H1 (cell line): Measurements from ENCODE around the gene ZFYVE21. TPM values are rescaled to one million over a fixed set of nuclear protein-coding genes. Genes with fewer than 3 reads are reported as not detected.

ENCODE experiments used
- ATF3 ChIP-seq: IDR thresholded peaks from 2 replicates; pipeline ENCODE4 v1.6.1; 2011; ENCODE audit warnings: low read depth, mild to moderate bottlenecking, low read length; ENCODE audit not compliant: insufficient read depth
- CHD1 ChIP-seq: IDR thresholded peaks from 2 replicates; pipeline ENCODE4 v1.6.1; 2012; ENCODE audit warnings: low read depth, low read length, improper control_type of control experiment
- CTBP2 ChIP-seq: IDR thresholded peaks from 2 replicates; pipeline ENCODE4 v1.7.0; 2011; ENCODE audit warnings: borderline replicate concordance, mild to moderate bottlenecking, moderate library complexity, mixed read lengths, low read length; ENCODE audit not compliant: insufficient read depth, insufficient read length
- GABPA ChIP-seq: IDR thresholded peaks from 2 replicates; pipeline ENCODE4 v1.6.1; 2011; ENCODE audit warnings: mild to moderate bottlenecking, low read length, moderate library complexity, borderline replicate concordance; ENCODE audit not compliant: insufficient read depth
- TEAD4 ChIP-seq: IDR thresholded peaks from 2 replicates; pipeline ENCODE4 v1.6.1; 2012; ENCODE audit warnings: low read depth, low read length, inconsistent platforms, mixed read lengths
- polyA plus RNA-seq, 7 experiments: library from polyadenylated mRNA; depleted of rRNA in 3 of 7; stranded (reverse) in 5 of 7; unstranded in 2 of 7; fragments of >200 nt in 5 of 7; fragments of 200-250 nt in 2 of 7; gene quantifications; 1 replicate in 5 of 7; 2 replicates in 1 of 7; 4 replicates in 1 of 7; pipeline versions ENCODE4 v1.2.1 to v1.2.3, GENCODE V29; 2011 to 2013; ENCODE audit warnings: missing spikeins in 2 of 7, mixed read lengths in 2 of 7
- total RNA-seq: library from RNA; stranded (reverse); fragmentation: NEBNext Ultra II Directional; extraction: Animal tissue kit (Norgen Biotek cat#: 25700); gene quantifications from 2 replicates; pipeline ENCODE4 v1.2.1, GENCODE V29; 2021
- TF ChIP-seq, protein P1 (sequence below): fragments of 300-600 bp; sonication (generic); IDR thresholded peaks from 2 replicates; pipeline ENCODE4 v1.7.1; 2012; ENCODE audit warnings: low read length, moderate library complexity, mild to moderate bottlenecking, inconsistent platforms; ENCODE audit not compliant: insufficient replicate concordance

The ZFYVE21 gene
- total and polyA plus RNA-seq, 2 of the 8 experiments (the other 6 are each of a cell fraction or from before 2014, with no cell fraction given) = 53.4 to 127 TPM

GRCh38 chr14:103705118-103705503 lies 10.5 kb upstream of the ZFYVE21 start (continued):
- TF ChIP-seq, protein P1, sequence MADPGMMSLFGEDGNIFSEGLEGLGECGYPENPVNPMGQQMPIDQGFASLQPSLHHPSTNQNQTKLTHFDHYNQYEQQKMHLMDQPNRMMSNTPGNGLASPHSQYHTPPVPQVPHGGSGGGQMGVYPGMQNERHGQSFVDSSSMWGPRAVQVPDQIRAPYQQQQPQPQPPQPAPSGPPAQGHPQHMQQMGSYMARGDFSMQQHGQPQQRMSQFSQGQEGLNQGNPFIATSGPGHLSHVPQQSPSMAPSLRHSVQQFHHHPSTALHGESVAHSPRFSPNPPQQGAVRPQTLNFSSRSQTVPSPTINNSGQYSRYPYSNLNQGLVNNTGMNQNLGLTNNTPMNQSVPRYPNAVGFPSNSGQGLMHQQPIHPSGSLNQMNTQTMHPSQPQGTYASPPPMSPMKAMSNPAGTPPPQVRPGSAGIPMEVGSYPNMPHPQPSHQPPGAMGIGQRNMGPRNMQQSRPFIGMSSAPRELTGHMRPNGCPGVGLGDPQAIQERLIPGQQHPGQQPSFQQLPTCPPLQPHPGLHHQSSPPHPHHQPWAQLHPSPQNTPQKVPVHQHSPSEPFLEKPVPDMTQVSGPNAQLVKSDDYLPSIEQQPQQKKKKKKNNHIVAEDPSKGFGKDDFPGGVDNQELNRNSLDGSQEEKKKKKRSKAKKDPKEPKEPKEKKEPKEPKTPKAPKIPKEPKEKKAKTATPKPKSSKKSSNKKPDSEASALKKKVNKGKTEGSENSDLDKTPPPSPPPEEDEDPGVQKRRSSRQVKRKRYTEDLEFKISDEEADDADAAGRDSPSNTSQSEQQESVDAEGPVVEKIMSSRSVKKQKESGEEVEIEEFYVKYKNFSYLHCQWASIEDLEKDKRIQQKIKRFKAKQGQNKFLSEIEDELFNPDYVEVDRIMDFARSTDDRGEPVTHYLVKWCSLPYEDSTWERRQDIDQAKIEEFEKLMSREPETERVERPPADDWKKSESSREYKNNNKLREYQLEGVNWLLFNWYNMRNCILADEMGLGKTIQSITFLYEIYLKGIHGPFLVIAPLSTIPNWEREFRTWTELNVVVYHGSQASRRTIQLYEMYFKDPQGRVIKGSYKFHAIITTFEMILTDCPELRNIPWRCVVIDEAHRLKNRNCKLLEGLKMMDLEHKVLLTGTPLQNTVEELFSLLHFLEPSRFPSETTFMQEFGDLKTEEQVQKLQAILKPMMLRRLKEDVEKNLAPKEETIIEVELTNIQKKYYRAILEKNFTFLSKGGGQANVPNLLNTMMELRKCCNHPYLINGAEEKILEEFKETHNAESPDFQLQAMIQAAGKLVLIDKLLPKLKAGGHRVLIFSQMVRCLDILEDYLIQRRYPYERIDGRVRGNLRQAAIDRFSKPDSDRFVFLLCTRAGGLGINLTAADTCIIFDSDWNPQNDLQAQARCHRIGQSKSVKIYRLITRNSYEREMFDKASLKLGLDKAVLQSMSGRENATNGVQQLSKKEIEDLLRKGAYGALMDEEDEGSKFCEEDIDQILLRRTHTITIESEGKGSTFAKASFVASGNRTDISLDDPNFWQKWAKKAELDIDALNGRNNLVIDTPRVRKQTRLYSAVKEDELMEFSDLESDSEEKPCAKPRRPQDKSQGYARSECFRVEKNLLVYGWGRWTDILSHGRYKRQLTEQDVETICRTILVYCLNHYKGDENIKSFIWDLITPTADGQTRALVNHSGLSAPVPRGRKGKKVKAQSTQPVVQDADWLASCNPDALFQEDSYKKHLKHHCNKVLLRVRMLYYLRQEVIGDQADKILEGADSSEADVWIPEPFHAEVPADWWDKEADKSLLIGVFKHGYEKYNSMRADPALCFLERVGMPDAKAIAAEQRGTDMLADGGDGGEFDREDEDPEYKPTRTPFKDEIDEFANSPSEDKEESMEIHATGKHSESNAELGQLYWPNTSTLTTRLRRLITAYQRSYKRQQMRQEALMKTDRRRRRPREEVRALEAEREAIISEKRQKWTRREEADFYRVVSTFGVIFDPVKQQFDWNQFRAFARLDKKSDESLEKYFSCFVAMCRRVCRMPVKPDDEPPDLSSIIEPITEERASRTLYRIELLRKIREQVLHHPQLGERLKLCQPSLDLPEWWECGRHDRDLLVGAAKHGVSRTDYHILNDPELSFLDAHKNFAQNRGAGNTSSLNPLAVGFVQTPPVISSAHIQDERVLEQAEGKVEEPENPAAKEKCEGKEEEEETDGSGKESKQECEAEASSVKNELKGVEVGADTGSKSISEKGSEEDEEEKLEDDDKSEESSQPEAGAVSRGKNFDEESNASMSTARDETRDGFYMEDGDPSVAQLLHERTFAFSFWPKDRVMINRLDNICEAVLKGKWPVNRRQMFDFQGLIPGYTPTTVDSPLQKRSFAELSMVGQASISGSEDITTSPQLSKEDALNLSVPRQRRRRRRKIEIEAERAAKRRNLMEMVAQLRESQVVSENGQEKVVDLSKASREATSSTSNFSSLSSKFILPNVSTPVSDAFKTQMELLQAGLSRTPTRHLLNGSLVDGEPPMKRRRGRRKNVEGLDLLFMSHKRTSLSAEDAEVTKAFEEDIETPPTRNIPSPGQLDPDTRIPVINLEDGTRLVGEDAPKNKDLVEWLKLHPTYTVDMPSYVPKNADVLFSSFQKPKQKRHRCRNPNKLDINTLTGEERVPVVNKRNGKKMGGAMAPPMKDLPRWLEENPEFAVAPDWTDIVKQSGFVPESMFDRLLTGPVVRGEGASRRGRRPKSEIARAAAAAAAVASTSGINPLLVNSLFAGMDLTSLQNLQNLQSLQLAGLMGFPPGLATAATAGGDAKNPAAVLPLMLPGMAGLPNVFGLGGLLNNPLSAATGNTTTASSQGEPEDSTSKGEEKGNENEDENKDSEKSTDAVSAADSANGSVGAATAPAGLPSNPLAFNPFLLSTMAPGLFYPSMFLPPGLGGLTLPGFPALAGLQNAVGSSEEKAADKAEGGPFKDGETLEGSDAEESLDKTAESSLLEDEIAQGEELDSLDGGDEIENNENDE = no peak
- TF ChIP-seq ATF3 (no peak), GABPA (no peak), TEAD4 (no peak), CTBP2 (no peak), CHD1 (no peak)
